Epithelial cell of proximal tubule (primary cell): ENCODE measurements around the gene BCKDHB. TPM values are rescaled to one million over a fixed set of nuclear protein-coding genes. Genes with fewer than 3 reads are reported as not detected.

Source experiments
- DNase-seq: peaks from one replicate; pipeline ENCODE4 v3.0.0-alpha.2; 2011; ENCODE audit warnings: low read depth
- H3K4me3 ChIP-seq: 2 replicates; pipeline ENCODE4 v1.5.1; 2011; ENCODE audit warnings: low read depth, mild to moderate bottlenecking, low read length
- CTCF ChIP-seq: conservative IDR thresholded peaks from 2 replicates; pipeline ENCODE4 v1.5.1; 2012; ENCODE audit warnings: low read depth, mild to moderate bottlenecking, low read length
- total RNA-seq: library from RNA; depleted of rRNA; stranded (reverse); fragments of >200 nt; gene quantifications from 2 replicates; pipeline ENCODE4 v1.2.3, GENCODE V29; 2015

Gene BCKDHB
- total RNA-seq, 1 donor from 2014 or later, result 11.9 TPM

- DNase-seq, result no peak
- TF ChIP-seq CTCF, result no peak
- no peak overlapping the region for H3K4me3 ChIP-seq
Measured at GRCh38 chr6:80366714-80367113, 260.2 kb downstream of the BCKDHB start.

- H3K4me3 ChIP-seq, result no peak overlapping the region
- DNase-seq, result no peak
Measured at GRCh38 chr6:80376411-80376810, 269.9 kb downstream of the BCKDHB start.

GRCh38 chr6:80380566-80380965, 274.1 kb downstream of the BCKDHB start:
- TF ChIP-seq CTCF, result no peak
- no peak overlapping the region for H3K4me3 ChIP-seq
- DNase-seq, result no peak

More at GRCh38 chr6:80376411-80376810, 269.9 kb downstream of the BCKDHB start:
- TF ChIP-seq CTCF, result no peak

GRCh38 chr6:80382811-80383210, 276.3 kb downstream of the BCKDHB start:
- TF ChIP-seq CTCF, result no peak
- H3K4me3 ChIP-seq, result no peak overlapping the region
- no peak for DNase-seq

GRCh38 chr6:80388507-80388906, 282.0 kb downstream of the BCKDHB start:
- TF ChIP-seq CTCF, result no peak
- H3K4me3 ChIP-seq, result no peak overlapping the region

More at GRCh38 chr6:80388507-80388906, 282.0 kb downstream of the BCKDHB start:
- DNase-seq, result no peak

Other genes with a start within 250 kb of the BCKDHB start
- gene ELOVL4, start 159.1 kb upstream of the BCKDHB start, total RNA-seq, result 2.1 and 2.6 TPM in 2 replicates
- gene TTK, start 102.0 kb upstream of the BCKDHB start, total RNA-seq, result 41.5 and 44.7 TPM in 2 replicates